22Rv1 (cell line): ENCODE measurements around the gene TRIM29.

Source experiments
- ZFX ChIP-seq: fragments of 450-650 bp; IDR thresholded peaks from 2 replicates; pipeline ENCODE4 v1.6.1; 2017; ENCODE audit warnings: antibody characterized with exemption, borderline replicate concordance
- TF ChIP-seq, protein P1 (sequence below): fragments of 450-650 bp; IDR thresholded peaks from 2 replicates; pipeline ENCODE4 v1.5.1; 2017; ENCODE audit warnings: mild to moderate bottlenecking

DNA sequence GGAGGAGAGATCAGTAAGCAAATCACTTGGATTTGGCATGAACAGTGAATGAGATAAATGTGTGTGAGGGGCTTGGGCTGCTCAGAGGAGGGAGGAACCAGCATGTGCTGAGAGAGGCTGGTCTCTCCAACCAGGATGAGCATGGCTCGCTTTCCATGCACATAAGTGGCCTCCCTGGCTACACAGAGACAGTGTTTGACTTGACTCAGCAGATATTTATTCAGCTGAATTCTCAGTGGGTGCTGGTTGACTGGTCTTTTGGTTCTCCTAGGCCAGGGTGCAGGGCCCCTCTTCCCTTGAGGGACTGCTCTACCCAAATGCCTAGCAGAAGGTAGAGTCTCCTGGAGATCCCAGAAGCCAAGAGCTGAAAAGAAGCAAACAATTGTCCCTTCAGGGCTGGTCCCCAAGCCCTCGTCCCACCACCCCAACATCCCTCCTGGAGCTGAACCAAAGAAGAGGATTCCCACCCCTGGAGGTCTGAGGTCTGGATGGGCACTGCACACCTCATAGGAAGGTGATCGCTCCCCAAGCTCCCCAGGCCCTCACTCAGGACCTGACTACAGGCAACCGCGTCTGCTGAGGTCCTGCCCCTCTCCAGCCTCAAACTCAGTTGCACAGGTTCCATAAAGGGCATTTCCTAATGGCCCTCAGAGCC is 3.3 kb upstream of the TRIM29 start:
- TF ChIP-seq, protein P1, sequence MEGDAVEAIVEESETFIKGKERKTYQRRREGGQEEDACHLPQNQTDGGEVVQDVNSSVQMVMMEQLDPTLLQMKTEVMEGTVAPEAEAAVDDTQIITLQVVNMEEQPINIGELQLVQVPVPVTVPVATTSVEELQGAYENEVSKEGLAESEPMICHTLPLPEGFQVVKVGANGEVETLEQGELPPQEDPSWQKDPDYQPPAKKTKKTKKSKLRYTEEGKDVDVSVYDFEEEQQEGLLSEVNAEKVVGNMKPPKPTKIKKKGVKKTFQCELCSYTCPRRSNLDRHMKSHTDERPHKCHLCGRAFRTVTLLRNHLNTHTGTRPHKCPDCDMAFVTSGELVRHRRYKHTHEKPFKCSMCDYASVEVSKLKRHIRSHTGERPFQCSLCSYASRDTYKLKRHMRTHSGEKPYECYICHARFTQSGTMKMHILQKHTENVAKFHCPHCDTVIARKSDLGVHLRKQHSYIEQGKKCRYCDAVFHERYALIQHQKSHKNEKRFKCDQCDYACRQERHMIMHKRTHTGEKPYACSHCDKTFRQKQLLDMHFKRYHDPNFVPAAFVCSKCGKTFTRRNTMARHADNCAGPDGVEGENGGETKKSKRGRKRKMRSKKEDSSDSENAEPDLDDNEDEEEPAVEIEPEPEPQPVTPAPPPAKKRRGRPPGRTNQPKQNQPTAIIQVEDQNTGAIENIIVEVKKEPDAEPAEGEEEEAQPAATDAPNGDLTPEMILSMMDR, result no peak
- no peak for TF ChIP-seq ZFX
